ENCODE results near the gene IARS2.

DNA sequence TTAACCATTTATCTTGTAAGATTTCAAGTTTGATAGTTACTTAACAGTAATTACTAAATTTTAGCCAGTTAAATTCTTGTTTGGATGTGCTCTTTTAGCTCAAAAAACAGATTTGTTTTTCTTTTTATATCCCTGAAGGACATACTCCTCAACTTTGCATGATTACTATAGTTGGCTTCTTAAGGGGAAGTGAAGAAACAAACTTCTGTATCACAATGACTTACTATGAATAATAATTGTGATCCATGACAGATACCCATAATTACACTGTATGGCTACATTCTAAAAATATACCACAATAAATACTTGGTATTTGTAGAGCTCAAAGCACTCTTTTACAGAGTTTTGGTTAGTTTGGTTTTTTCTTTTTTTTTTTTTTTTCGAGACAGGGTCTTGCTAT lies 55.8 kb downstream of the IARS2 start:
- TF ChIP-seq, protein P1, sequence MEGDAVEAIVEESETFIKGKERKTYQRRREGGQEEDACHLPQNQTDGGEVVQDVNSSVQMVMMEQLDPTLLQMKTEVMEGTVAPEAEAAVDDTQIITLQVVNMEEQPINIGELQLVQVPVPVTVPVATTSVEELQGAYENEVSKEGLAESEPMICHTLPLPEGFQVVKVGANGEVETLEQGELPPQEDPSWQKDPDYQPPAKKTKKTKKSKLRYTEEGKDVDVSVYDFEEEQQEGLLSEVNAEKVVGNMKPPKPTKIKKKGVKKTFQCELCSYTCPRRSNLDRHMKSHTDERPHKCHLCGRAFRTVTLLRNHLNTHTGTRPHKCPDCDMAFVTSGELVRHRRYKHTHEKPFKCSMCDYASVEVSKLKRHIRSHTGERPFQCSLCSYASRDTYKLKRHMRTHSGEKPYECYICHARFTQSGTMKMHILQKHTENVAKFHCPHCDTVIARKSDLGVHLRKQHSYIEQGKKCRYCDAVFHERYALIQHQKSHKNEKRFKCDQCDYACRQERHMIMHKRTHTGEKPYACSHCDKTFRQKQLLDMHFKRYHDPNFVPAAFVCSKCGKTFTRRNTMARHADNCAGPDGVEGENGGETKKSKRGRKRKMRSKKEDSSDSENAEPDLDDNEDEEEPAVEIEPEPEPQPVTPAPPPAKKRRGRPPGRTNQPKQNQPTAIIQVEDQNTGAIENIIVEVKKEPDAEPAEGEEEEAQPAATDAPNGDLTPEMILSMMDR (IDR thresholded peaks at IDR 0.05) = no peak
- TF ChIP-seq, protein P2, sequence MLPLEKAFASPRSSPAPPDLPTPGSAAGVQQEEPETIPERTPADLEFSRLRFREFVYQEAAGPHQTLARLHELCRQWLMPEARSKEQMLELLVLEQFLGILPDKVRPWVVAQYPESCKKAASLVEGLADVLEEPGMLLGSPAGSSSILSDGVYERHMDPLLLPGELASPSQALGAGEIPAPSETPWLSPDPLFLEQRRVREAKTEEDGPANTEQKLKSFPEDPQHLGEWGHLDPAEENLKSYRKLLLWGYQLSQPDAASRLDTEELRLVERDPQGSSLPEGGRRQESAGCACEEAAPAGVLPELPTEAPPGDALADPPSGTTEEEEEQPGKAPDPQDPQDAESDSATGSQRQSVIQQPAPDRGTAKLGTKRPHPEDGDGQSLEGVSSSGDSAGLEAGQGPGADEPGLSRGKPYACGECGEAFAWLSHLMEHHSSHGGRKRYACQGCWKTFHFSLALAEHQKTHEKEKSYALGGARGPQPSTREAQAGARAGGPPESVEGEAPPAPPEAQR (CRISPR knock-in tag; IDR thresholded peaks at IDR 0.05) = no peak
- TF ChIP-seq, protein P3, sequence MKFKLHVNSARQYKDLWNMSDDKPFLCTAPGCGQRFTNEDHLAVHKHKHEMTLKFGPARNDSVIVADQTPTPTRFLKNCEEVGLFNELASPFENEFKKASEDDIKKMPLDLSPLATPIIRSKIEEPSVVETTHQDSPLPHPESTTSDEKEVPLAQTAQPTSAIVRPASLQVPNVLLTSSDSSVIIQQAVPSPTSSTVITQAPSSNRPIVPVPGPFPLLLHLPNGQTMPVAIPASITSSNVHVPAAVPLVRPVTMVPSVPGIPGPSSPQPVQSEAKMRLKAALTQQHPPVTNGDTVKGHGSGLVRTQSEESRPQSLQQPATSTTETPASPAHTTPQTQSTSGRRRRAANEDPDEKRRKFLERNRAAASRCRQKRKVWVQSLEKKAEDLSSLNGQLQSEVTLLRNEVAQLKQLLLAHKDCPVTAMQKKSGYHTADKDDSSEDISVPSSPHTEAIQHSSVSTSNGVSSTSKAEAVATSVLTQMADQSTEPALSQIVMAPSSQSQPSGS (CRISPR knock-in tag; IDR thresholded peaks at IDR 0.05; ENCODE audit: borderline replicate concordance, low read depth) = no peak
- TF ChIP-seq NFE2L1 (CRISPR knock-in tag; IDR thresholded peaks at IDR 0.05) = no peak
- TF ChIP-seq TP53 (CRISPR knock-in tag; IDR thresholded peaks at IDR 0.05) = no peak
- TF ChIP-seq ETV6 (CRISPR knock-in tag; IDR thresholded peaks at IDR 0.05) = no peak
- TF ChIP-seq, protein P4, sequence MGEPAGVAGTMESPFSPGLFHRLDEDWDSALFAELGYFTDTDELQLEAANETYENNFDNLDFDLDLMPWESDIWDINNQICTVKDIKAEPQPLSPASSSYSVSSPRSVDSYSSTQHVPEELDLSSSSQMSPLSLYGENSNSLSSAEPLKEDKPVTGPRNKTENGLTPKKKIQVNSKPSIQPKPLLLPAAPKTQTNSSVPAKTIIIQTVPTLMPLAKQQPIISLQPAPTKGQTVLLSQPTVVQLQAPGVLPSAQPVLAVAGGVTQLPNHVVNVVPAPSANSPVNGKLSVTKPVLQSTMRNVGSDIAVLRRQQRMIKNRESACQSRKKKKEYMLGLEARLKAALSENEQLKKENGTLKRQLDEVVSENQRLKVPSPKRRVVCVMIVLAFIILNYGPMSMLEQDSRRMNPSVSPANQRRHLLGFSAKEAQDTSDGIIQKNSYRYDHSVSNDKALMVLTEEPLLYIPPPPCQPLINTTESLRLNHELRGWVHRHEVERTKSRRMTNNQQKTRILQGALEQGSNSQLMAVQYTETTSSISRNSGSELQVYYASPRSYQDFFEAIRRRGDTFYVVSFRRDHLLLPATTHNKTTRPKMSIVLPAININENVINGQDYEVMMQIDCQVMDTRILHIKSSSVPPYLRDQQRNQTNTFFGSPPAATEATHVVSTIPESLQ (CRISPR knock-in tag; IDR thresholded peaks at IDR 0.05) = no peak
- TF ChIP-seq GABPB1 (CRISPR knock-in tag; IDR thresholded peaks at IDR 0.05) = no peak
- TF ChIP-seq, protein P5, sequence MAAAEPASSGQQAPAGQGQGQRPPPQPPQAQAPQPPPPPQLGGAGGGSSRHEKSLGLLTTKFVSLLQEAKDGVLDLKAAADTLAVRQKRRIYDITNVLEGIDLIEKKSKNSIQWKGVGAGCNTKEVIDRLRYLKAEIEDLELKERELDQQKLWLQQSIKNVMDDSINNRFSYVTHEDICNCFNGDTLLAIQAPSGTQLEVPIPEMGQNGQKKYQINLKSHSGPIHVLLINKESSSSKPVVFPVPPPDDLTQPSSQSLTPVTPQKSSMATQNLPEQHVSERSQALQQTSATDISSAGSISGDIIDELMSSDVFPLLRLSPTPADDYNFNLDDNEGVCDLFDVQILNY (CRISPR knock-in tag; IDR thresholded peaks at IDR 0.05) = no peak
- TF ChIP-seq, protein P6, sequence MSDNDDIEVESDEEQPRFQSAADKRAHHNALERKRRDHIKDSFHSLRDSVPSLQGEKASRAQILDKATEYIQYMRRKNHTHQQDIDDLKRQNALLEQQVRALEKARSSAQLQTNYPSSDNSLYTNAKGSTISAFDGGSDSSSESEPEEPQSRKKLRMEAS (CRISPR knock-in tag; IDR thresholded peaks at IDR 0.05) = no peak
- TF ChIP-seq IRF2 (CRISPR knock-in tag; IDR thresholded peaks at IDR 0.05; ENCODE audit: borderline replicate concordance, low read depth) = no peak
- TF ChIP-seq NR1H2 (CRISPR knock-in tag; IDR thresholded peaks at IDR 0.05) = no peak
- no peak for TF ChIP-seq MXD4 (CRISPR knock-in tag; IDR thresholded peaks at IDR 0.05; ENCODE audit: borderline replicate concordance)
- no peak for TF ChIP-seq ZNF232 (CRISPR knock-in tag; IDR thresholded peaks at IDR 0.05)

Measured in WTC11 (cell line).